H1 (cell line): Measurements from ENCODE around the gene SYP. TPM values are rescaled to one million over a fixed set of nuclear protein-coding genes. Genes with fewer than 3 reads are reported as not detected.

ENCODE experiments used
- CTCF ChIA-PET: fragments of 300-600 bp; sonication (Branson Sonifier 250); formaldehyde crosslinking; loops from one replicate; lab custom pipeline; 2021; ENCODE audit not compliant: partially characterized antibody; lab: Charles Lee
- POLR2A ChIA-PET: fragments of 300-600 bp; sonication (Branson Sonifier 250); formaldehyde crosslinking; loops from one replicate; lab custom pipeline; 2021; ENCODE audit warnings: inconsistent platforms; ENCODE audit not compliant: partially characterized antibody; lab: Charles Lee
- DNase-seq, 2 experiments: peaks; one replicate each; pipeline versions ENCODE4 v3.0.0 to v3.0.0-alpha.2; 2010 to 2022; ENCODE audit warnings: low spot score in 2 of 2, low read depth in 1 of 2, mixed read lengths in 1 of 2
- FAIRE-seq: peaks from 2 replicates; lab custom pipeline; 2011; peaks lifted over from hg19 to GRCh38; lab: Jason Lieb, UNC
- H2AFZ ChIP-seq: 2 replicates; pipeline ENCODE4 v1.8.1; 2012; ENCODE audit warnings: low read length, inconsistent platforms
- H2AK5ac ChIP-seq: 2 replicates; pipeline ENCODE4 v1.6.1; 2013; ENCODE audit warnings: low read depth, low read length
- H2BK120ac ChIP-seq: replicated peaks from 2 replicates; pipeline ENCODE3; 2013; ENCODE audit warnings: low read depth, low read length, inconsistent platforms
- H2BK12ac ChIP-seq: 2 replicates; pipeline ENCODE4 v1.6.1; 2013; ENCODE audit warnings: low read depth, low read length
- H2BK15ac ChIP-seq: 2 replicates; pipeline ENCODE4 v1.6.1; 2013; ENCODE audit warnings: low read length
- H2BK20ac ChIP-seq: 2 replicates; pipeline ENCODE4 v1.6.1; 2013; ENCODE audit warnings: low read length
- H2BK5ac ChIP-seq: 2 replicates; pipeline ENCODE4 v1.6.1; 2013; ENCODE audit warnings: low read depth, low read length
- H3K14ac ChIP-seq: 2 replicates; pipeline ENCODE4 v1.6.1; 2013; ENCODE audit warnings: inconsistent platforms; ENCODE audit not compliant: insufficient read length
- H3K18ac ChIP-seq: 2 replicates; pipeline ENCODE4 v1.6.1; 2013; ENCODE audit warnings: low read length; ENCODE audit errors: extremely low read depth
- H3K23ac ChIP-seq: 2 replicates; pipeline ENCODE4 v1.6.1; 2013; ENCODE audit warnings: inconsistent platforms; ENCODE audit not compliant: insufficient read length
- H3K23me2 ChIP-seq: 2 replicates; pipeline ENCODE4 v1.6.1; 2013; ENCODE audit warnings: low read depth, low read length
- H3K27ac ChIP-seq: 2 replicates; pipeline ENCODE4 v1.6.1; 2011; ENCODE audit warnings: low read depth, low read length, inconsistent platforms
- H3K27me3 ChIP-seq, 4 experiments: replicated peaks in 1 of 4; 1 replicate in 1 of 4; 2 replicates in 3 of 4; pipeline versions ENCODE4 v1.6.1 to v1.8.1; 2011 to 2013; ENCODE audit warnings: low read length in 3 of 4, mild to moderate bottlenecking in 3 of 4, inconsistent platforms in 2 of 4, mixed read lengths in 2 of 4, moderate library complexity in 1 of 4; ENCODE audit not compliant: control insufficient read depth in 3 of 4, insufficient read depth in 3 of 4; ENCODE audit errors: extremely low read depth in 1 of 4
- H3K36me3 ChIP-seq, 4 experiments: 2 replicates each; pipeline versions ENCODE4 v1.6.1 to v1.8.1; 2011 to 2013; ENCODE audit warnings: mild to moderate bottlenecking in 4 of 4, low read length in 3 of 4, moderate library complexity in 2 of 4, control low read depth in 1 of 4, inconsistent platforms in 1 of 4; ENCODE audit not compliant: insufficient read depth in 4 of 4, control insufficient read depth in 2 of 4
- H3K4ac ChIP-seq: replicated peaks from 2 replicates; pipeline ENCODE3; 2013; ENCODE audit warnings: low read length, low read depth, mixed read lengths, inconsistent platforms; ENCODE audit not compliant: insufficient read length
- H3K4me1 ChIP-seq, 4 experiments: replicated peaks in 1 of 4; 1 replicate in 1 of 4; 2 replicates in 3 of 4; pipeline versions ENCODE4 v1.6.1 to v1.8.1; 2011 to 2013; ENCODE audit warnings: low read length in 3 of 4, inconsistent platforms in 2 of 4, mixed read lengths in 1 of 4; ENCODE audit not compliant: insufficient read depth in 4 of 4, control insufficient read depth in 3 of 4
- H3K4me2 ChIP-seq, 2 experiments: 2 replicates each; pipeline versions ENCODE4 v1.6.1 to v1.8.1; 2011 to 2013; ENCODE audit warnings: low read depth in 2 of 2, low read length in 2 of 2, control low read depth in 1 of 2, inconsistent platforms in 1 of 2, mild to moderate bottlenecking in 1 of 2; ENCODE audit not compliant: insufficient read depth in 1 of 2
- H3K4me3 ChIP-seq, 4 experiments: fragments of 200-600, 300-600 bp in 1 of 4; sonication (generic), shearing (Covaris generic), sonication (Bioruptor Twin) in 1 of 4; 2 replicates each; pipeline versions ENCODE4 v1.5.1 to v1.8.1; 2011 to 2016; ENCODE audit warnings: low read length in 4 of 4, low read depth in 3 of 4, control low read depth in 2 of 4, inconsistent platforms in 2 of 4, mild to moderate bottlenecking in 2 of 4, mixed read lengths in 1 of 4, moderate library complexity in 1 of 4; ENCODE audit not compliant: insufficient read depth in 2 of 4; ENCODE audit errors: extremely low read depth in 1 of 4
- H3K56ac ChIP-seq: replicated peaks from 2 replicates; pipeline ENCODE3; 2013; ENCODE audit warnings: low read depth, mild to moderate bottlenecking, mixed read lengths, low read length, inconsistent platforms; ENCODE audit not compliant: insufficient read length
- H3K79me1 ChIP-seq: 2 replicates; pipeline ENCODE4 v1.6.1; 2013; ENCODE audit warnings: low read depth, low read length, control low read depth
- H3K79me2 ChIP-seq, 2 experiments: 2 replicates each; pipeline versions ENCODE4 v1.6.1 to v1.8.1; 2012 to 2013; ENCODE audit warnings: low read length in 2 of 2, mild to moderate bottlenecking in 2 of 2, inconsistent platforms in 1 of 2; ENCODE audit not compliant: insufficient read depth in 2 of 2, control insufficient read depth in 1 of 2
- H3K9ac ChIP-seq, 4 experiments: replicated peaks in 1 of 4; 1 replicate in 1 of 4; 2 replicates in 3 of 4; pipeline versions ENCODE4 v1.6.1 to v1.8.1; 2011 to 2013; ENCODE audit warnings: low read depth in 3 of 4, low read length in 3 of 4, control low read depth in 2 of 4, mild to moderate bottlenecking in 2 of 4, moderate library complexity in 2 of 4, inconsistent platforms in 1 of 4; ENCODE audit errors: extremely low read depth in 1 of 4
- H3K9me3 ChIP-seq, 2 experiments: 2 replicates each; pipeline versions ENCODE4 v1.6.1 to v1.8.1; 2012 to 2013; ENCODE audit warnings: mild to moderate bottlenecking in 2 of 2, moderate library complexity in 2 of 2, control low read depth in 1 of 2, inconsistent platforms in 1 of 2, low read depth in 1 of 2, low read length in 1 of 2, mixed read lengths in 1 of 2; ENCODE audit not compliant: insufficient read depth in 2 of 2
- H4K20me1 ChIP-seq, 2 experiments: replicated peaks in 1 of 2; 2 replicates each; pipeline versions ENCODE3 to v1.8.1; 2011 to 2013; ENCODE audit warnings: inconsistent platforms in 2 of 2, low read length in 2 of 2, mild to moderate bottlenecking in 1 of 2; ENCODE audit not compliant: insufficient read depth in 2 of 2, control insufficient read depth in 1 of 2
- H4K5ac ChIP-seq: 2 replicates; pipeline ENCODE4 v1.6.1; 2013; ENCODE audit warnings: low read length, low read depth, mixed read lengths, inconsistent platforms; ENCODE audit not compliant: insufficient read length
- H4K8ac ChIP-seq: 2 replicates; pipeline ENCODE4 v1.8.0; 2013; ENCODE audit warnings: mild to moderate bottlenecking, moderate library complexity, low read length, inconsistent platforms; ENCODE audit not compliant: insufficient read depth; ENCODE audit errors: extremely low read depth
- H4K91ac ChIP-seq: replicated peaks from 2 replicates; pipeline ENCODE3; 2013; ENCODE audit warnings: low read length, mixed read lengths, inconsistent platforms; ENCODE audit not compliant: insufficient read length
- HDAC2 ChIP-seq, 2 experiments: fragments of 300-600 bp in 1 of 2; sonication (generic) in 1 of 2; IDR thresholded peaks; 2 replicates each; pipeline ENCODE4 v1.6.1; 2011 to 2012; ENCODE audit warnings: low read depth in 2 of 2, low read length in 2 of 2, mild to moderate bottlenecking in 2 of 2, moderate library complexity in 2 of 2, borderline replicate concordance in 1 of 2, inconsistent platforms in 1 of 2
- JUN ChIP-seq: IDR thresholded peaks from 2 replicates; pipeline ENCODE4 v1.6.1; 2011; ENCODE audit warnings: low read depth, mild to moderate bottlenecking, improper control_type of control experiment, low read length
- PHF8 ChIP-seq: fragments of 200-600 bp; sonication (generic); conservative IDR thresholded peaks from 2 replicates; pipeline ENCODE4 v1.7.1; 2012; ENCODE audit warnings: low read depth, mild to moderate bottlenecking, inconsistent platforms, low read length, moderate library complexity
- RAD21 ChIP-seq, 2 experiments: IDR thresholded peaks in 1 of 2; conservative IDR thresholded peaks in 1 of 2; 2 replicates each; pipeline ENCODE4 v1.6.1; 2011; ENCODE audit warnings: low read depth in 2 of 2, low read length in 2 of 2, improper control_type of control experiment in 1 of 2, inconsistent platforms in 1 of 2, mild to moderate bottlenecking in 1 of 2, moderate library complexity in 1 of 2
- RXRA ChIP-seq: IDR thresholded peaks from 2 replicates; pipeline ENCODE4 v1.6.1; 2011; ENCODE audit warnings: low read depth, mild to moderate bottlenecking, low read length, moderate library complexity; ENCODE audit not compliant: insufficient read depth
- WGBS, 2 experiments: shearing (Covaris generic) in 1 of 2; methylation state at CpG; one replicate each; pipeline versions ENCODE4 v1.1.6 to v1.1.7; 2013 to 2015; ENCODE audit warnings: low lambda C conversion rate in 2 of 2, mixed read lengths in 2 of 2, inconsistent platforms in 1 of 2, low coverage in 1 of 2, missing lambda C conversion rate in 1 of 2; ENCODE audit not compliant: insufficient replicate concordance in 2 of 2, insufficient coverage in 1 of 2, insufficient read length in 1 of 2; ENCODE audit errors: extremely low coverage in 1 of 2, missing lambda C conversion rate in 1 of 2; 5-methylcytosine and 5-hydroxymethylcytosine counted together
- polyA plus RNA-seq, 7 experiments: library from polyadenylated mRNA; depleted of rRNA in 3 of 7; stranded (reverse) in 5 of 7; unstranded in 2 of 7; fragments of >200 nt in 5 of 7; fragments of 200-250 nt in 2 of 7; gene quantifications; 1 replicate in 5 of 7; 2 replicates in 1 of 7; 4 replicates in 1 of 7; pipeline versions ENCODE4 v1.2.1 to v1.2.3, GENCODE V29; 2011 to 2013; ENCODE audit warnings: missing spikeins in 2 of 7, mixed read lengths in 2 of 7
- total RNA-seq: library from RNA; stranded (reverse); fragmentation: NEBNext Ultra II Directional; extraction: Animal tissue kit (Norgen Biotek cat#: 25700); gene quantifications from 2 replicates; pipeline ENCODE4 v1.2.1, GENCODE V29; 2021

Gene SYP
- total and polyA plus RNA-seq, 2 of the 8 experiments (the other 6 are each of a cell fraction or from before 2014, with no cell fraction given): 4.3 to 10.8 TPM

DNA sequence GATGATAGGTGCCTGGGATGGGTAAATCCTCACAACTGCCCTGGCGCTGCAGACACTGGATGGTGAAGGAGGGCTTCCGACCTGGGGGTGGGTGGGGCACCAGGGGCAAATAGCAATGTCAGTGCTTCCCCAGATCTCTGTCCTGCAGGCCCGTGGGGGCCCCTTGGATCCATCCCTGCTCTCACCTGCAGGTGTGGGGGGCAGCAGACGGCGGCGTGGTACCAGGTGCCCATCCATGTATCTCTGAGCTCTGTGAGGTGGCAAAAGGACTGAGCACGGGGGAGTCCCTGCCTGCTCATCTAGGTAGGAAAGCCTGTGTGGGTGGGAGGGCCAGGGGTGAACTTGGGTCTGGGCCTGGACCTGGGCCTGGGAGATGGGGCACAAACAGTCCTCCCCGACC, 6.5 kb upstream of the SYP start:
- FAIRE-seq: no peak
- Histone ChIP-seq H3K27me3 (no peaks in the 10 kb centered on the region), H3K36me3 (no peaks in the 10 kb centered on the region), H3K27ac (no peak overlapping the region), H3K79me1 (no peaks in the 10 kb centered on the region), H3K4ac (no peak overlapping the region), H3K23me2 (no peaks in the 10 kb centered on the region), H3K4me2 (no peak overlapping the region), H3K9ac (no peak overlapping the region), H2BK15ac (no peak overlapping the region), H3K9me3 (no peaks in the 10 kb centered on the region), H2AK5ac (no peak overlapping the region), H2BK120ac (no peak overlapping the region), H2BK12ac (no peak overlapping the region), H3K4me1 (peaks cover 0 to 11% (median 2%) of the 10 kb centered on the region in 4 experiments; a peak in 2 of 7 replicates), H4K8ac (no peak overlapping the region), H4K91ac (no peak overlapping the region), H4K5ac (no peak overlapping the region), H2BK5ac (no peak overlapping the region), H2BK20ac (no peak overlapping the region), H3K4me3 (no peak overlapping the region), H3K79me2 (no peaks in the 10 kb centered on the region), H4K20me1 (no peaks in the 10 kb centered on the region), H3K56ac (no peak overlapping the region), H2AFZ (no peak overlapping the region), H3K14ac (no peak overlapping the region), H3K18ac (no peak overlapping the region), H3K23ac (no peak overlapping the region)
- no peak for DNase-seq
- ChIA-PET POLR2A (interaction anchor here (0.5 kb wide), 1 partner anchor 8 kb away, joined by 3 read pairs; no protein-coding TSS in a partner anchor), CTCF (interaction anchor here (1.5 to 4.6 kb wide), 2 partner anchors 14 to 61 kb away, joined by 3 to 22 read pairs; no protein-coding TSS in a partner anchor)
- no CpG with 5 or more reads among the region's 8 CpGs for WGBS, 2 experiments
- TF ChIP-seq HDAC2 (IDR thresholded peaks at IDR 0.05; ENCODE audit: borderline replicate concordance in 1 of 2, low read depth in 2 of 2, low read length in 2 of 2): no peak
- TF ChIP-seq PHF8: no peak
- no peak for TF ChIP-seq RXRA
- TF ChIP-seq RAD21 (IDR thresholded peaks at IDR 0.05 in 1 of 2, conservative IDR thresholded peaks at IDR 0.05 in 1 of 2; ENCODE audit: low read depth in 2 of 2, low read length in 2 of 2): no peak
- TF ChIP-seq JUN: no peak
